ENCODE data around the gene ARHGAP19. TPM values are rescaled to one million over a fixed set of nuclear protein-coding genes. Genes with fewer than 3 reads are reported as not detected.

The ARHGAP19 gene
- total and polyA plus RNA-seq, 2 experiments from 2014 or later: 5.3 to 18.7 TPM

DNA sequence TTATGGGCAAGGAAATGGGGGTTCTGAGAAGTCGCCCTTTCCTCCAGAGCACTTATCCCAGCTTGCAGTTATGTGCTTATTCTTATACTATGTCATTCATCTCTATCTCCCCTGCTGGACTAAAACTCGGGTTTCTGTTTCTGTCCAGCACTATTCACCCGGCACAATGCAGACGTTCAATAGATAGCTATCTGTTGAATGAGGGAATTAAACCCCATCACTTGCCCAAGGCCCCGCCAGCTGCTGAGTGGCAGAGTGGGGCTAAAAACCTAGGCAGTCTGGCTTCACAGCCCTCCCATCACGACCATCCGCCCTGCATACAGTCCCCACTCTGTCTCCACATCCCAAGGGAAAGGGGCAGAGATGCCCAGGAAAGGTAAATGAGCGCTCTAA is 112.1 kb downstream of the ARHGAP19 start:
- Histone ChIP-seq H3K9me3 (ENCODE audit: low read depth) (no peaks in the 10 kb centered on the region), H3K36me3 (no peaks in the 10 kb centered on the region), H3K4me1 (ENCODE audit: low read depth) (peaks cover 3% of the 10 kb centered on the region), H3K27ac (no peak overlapping the region), H3K4me3 (no peak overlapping the region), H3K27me3 (peaks cover 76% of the 10 kb centered on the region)
- no peak for DNase-seq (ENCODE audit: low read depth in 1 of 2, low spot score in 1 of 2)
- TF ChIP-seq, protein P1, sequence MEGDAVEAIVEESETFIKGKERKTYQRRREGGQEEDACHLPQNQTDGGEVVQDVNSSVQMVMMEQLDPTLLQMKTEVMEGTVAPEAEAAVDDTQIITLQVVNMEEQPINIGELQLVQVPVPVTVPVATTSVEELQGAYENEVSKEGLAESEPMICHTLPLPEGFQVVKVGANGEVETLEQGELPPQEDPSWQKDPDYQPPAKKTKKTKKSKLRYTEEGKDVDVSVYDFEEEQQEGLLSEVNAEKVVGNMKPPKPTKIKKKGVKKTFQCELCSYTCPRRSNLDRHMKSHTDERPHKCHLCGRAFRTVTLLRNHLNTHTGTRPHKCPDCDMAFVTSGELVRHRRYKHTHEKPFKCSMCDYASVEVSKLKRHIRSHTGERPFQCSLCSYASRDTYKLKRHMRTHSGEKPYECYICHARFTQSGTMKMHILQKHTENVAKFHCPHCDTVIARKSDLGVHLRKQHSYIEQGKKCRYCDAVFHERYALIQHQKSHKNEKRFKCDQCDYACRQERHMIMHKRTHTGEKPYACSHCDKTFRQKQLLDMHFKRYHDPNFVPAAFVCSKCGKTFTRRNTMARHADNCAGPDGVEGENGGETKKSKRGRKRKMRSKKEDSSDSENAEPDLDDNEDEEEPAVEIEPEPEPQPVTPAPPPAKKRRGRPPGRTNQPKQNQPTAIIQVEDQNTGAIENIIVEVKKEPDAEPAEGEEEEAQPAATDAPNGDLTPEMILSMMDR (IDR thresholded peaks at IDR 0.05; ENCODE audit: low read depth, low read length): no peak

DNA sequence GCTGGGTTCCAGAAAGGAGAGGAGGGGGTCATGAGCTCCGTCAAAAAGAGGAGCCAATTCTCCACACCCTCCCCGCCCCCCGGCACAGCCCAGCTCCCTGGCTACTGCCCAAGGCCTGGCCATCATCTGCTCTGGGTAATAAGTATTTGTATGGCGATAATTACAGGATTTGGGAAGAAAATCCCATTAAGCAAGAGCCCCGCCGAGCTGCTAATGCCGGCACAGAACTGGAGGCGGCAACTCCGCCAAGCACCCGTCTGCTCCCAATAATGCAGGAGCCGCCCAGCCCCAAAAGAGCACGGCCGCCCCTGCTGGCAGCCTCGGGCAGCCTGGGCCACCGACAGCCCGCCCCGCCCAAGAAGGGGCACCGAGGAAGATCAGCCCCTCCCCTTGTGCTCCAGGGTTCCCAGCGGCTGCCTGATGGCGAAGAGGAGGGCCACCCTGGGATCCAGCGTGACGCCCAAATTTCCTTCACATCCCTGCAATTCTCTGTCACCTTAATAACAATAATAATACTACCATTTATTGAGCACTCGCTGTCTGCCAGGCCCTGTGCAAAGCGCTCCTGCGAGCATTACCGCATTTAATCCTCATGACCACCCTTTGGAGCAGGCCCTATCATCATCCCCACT is 112.6 kb downstream of the ARHGAP19 start:
- H3K27me3 ChIP-seq: peaks cover 71% of the 10 kb centered on the region
- H3K27ac ChIP-seq: no peak overlapping the region
- H3K36me3 ChIP-seq: no peaks in the 10 kb centered on the region
- H3K9me3 ChIP-seq (ENCODE audit: low read depth): no peaks in the 10 kb centered on the region
- DNase-seq (ENCODE audit: low read depth in 1 of 2, low spot score in 1 of 2): peak; percentile 8 to 70
- peaks cover 3% of the 10 kb centered on the region for H3K4me1 ChIP-seq (ENCODE audit: low read depth)
- no peak overlapping the region for H3K4me3 ChIP-seq
- TF ChIP-seq, protein P1 (IDR thresholded peaks at IDR 0.05; ENCODE audit: low read depth, low read length): peak; percentile 23

DNA sequence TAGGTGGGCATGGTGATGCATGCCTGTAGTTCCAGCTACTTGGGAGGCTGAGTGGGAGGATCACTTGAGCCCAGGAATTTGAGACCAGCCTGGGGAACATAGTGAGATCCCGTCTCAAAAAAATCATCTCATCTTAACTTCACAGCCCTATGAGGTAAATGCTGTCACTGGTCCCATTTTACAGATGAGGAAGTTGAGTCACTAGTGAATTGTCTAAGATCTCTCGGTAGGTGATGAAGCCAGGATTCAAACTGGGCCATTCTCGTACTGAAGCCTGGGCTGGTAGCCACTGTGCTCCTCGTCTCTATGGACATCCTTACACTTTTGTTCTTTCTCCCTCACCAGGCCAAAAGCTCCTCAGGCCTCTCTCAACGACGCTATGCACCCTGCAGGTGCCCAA is 113.1 kb downstream of the ARHGAP19 start:
- Histone ChIP-seq H3K4me1 (ENCODE audit: low read depth) (peaks cover 3% of the 10 kb centered on the region), H3K4me3 (no peak overlapping the region), H3K9me3 (ENCODE audit: low read depth) (no peaks in the 10 kb centered on the region), H3K27me3 (peaks cover 65% of the 10 kb centered on the region), H3K27ac (no peak overlapping the region), H3K36me3 (no peaks in the 10 kb centered on the region)
- TF ChIP-seq, protein P1 (IDR thresholded peaks at IDR 0.05; ENCODE audit: low read depth, low read length): no peak
- DNase-seq (ENCODE audit: low read depth in 1 of 2, low spot score in 1 of 2): no peak

DNA sequence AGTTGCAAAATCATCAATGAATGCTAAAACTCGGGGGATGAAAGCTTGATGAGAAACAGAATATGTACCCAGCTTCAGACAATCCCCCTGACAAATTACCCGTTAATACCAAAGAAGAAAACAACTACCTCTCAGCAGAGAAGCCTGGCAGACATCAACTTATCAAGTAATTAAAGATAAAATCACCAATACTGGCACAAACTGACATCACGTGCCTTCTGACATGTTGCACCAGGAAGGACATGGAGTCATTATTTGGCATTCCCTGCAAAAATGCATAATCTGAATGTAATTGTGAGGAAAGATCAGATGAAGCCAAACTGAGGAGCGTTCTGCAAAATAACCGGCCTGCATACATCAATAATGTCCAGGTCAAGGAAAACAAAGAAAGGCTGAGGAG is 114.4 kb downstream of the ARHGAP19 start:
- Histone ChIP-seq H3K36me3 (no peaks in the 10 kb centered on the region), H3K27me3 (peaks cover 53% of the 10 kb centered on the region), H3K4me1 (ENCODE audit: low read depth) (peaks cover 3% of the 10 kb centered on the region), H3K9me3 (ENCODE audit: low read depth) (no peaks in the 10 kb centered on the region), H3K4me3 (no peak overlapping the region), H3K27ac (no peak overlapping the region)
- TF ChIP-seq, protein P1 (IDR thresholded peaks at IDR 0.05; ENCODE audit: low read depth, low read length): no peak
- no peak for DNase-seq (ENCODE audit: low read depth in 1 of 2, low spot score in 1 of 2)

DNA sequence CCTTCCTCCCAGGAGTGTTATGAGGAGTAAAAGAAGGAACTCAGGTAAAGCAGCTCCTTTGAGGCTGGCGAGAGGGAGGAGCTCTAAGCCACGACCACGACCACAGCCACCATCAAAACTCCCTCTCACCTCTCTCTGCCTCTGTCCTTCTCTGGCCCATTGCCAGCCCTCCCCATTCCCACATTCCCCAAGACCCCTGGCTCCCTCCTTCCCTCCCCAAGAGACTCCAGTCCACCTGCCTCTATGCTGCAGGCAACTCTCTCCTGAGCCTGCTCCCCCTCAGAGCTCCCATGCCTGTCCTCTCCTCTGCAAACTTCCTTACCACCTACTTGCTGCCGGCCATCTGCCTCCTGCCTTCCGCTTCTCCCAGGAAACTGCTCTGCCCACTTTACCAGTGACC is 116.2 kb downstream of the ARHGAP19 start:
- Histone ChIP-seq H3K36me3 (no peaks in the 10 kb centered on the region), H3K4me3 (no peak overlapping the region), H3K4me1 (ENCODE audit: low read depth) (peaks cover 3% of the 10 kb centered on the region), H3K27me3 (peaks cover 40% of the 10 kb centered on the region), H3K9me3 (ENCODE audit: low read depth) (no peaks in the 10 kb centered on the region), H3K27ac (no peak overlapping the region)
- no peak for DNase-seq (ENCODE audit: low read depth in 1 of 2, low spot score in 1 of 2)
- TF ChIP-seq, protein P1 (IDR thresholded peaks at IDR 0.05; ENCODE audit: low read depth, low read length): no peak
